IMR-90 (cell line): ENCODE results near the gene TCF25. TPM values are rescaled to one million over a fixed set of nuclear protein-coding genes. Genes with fewer than 3 reads are reported as not detected.

ENCODE experiments used
- ATAC-seq: fragments of 200-7000 bp; cut with Tn5 transposase; 2 replicates; pipeline ENCODE4 v1.9.1; 2020; ENCODE audit warnings: low read depth, mild to moderate bottlenecking, moderate library complexity
- BruUV-seq: library from RNA; stranded (reverse); fragments of 400-500 nt; replicated peaks from 2 replicates; lab custom pipeline; 2021; lab: Mats Ljungman, UMichigan
- CTCF ChIA-PET: fragments of 300-600 bp; formaldehyde crosslinking; extraction: SDS; loops from one replicate; lab custom pipeline; 2021; ENCODE audit warnings: antibody characterized with exemption; lab: Yijun Ruan, JAX
- POLR2A ChIA-PET: fragments of 300-600 bp; sonication (Branson Sonifier 250); formaldehyde crosslinking; loops from one replicate; lab custom pipeline; 2022; ENCODE audit warnings: antibody characterized with exemption; ENCODE audit not compliant: unreplicated experiment; lab: Charles Lee
- DNase-seq: peaks from one replicate; pipeline ENCODE4 v3.0.0; 2013
- H2AFZ ChIP-seq: replicated peaks from 2 replicates; pipeline ENCODE3; 2013; ENCODE audit warnings: low read length, mild to moderate bottlenecking; ENCODE audit not compliant: poor library complexity
- H2AK5ac ChIP-seq: 2 replicates; pipeline ENCODE4 v1.6.1; 2013; ENCODE audit warnings: low read depth, low read length, inconsistent platforms
- H2AK9ac ChIP-seq: replicated peaks from 2 replicates; pipeline ENCODE3; 2013; ENCODE audit warnings: mild to moderate bottlenecking, low read depth, low read length, moderate library complexity; ENCODE audit not compliant: poor library complexity
- H2BK120ac ChIP-seq: 2 replicates; pipeline ENCODE4 v1.6.1; 2013; ENCODE audit warnings: low read depth, low read length, inconsistent platforms
- H2BK15ac ChIP-seq: 3 replicates; pipeline ENCODE4 v1.6.1; 2013; ENCODE audit warnings: low read depth, low read length, inconsistent platforms
- H2BK20ac ChIP-seq: 2 replicates; pipeline ENCODE4 v1.6.1; 2013; ENCODE audit warnings: low read depth, mild to moderate bottlenecking, inconsistent platforms, low read length, moderate library complexity
- H2BK5ac ChIP-seq: 2 replicates; pipeline ENCODE4 v1.6.1; 2013; ENCODE audit warnings: mild to moderate bottlenecking, low read depth, low read length, inconsistent platforms; ENCODE audit not compliant: poor library complexity, severe bottlenecking
- H3K14ac ChIP-seq: replicated peaks from 2 replicates; pipeline ENCODE4 v1.6.1; 2013; ENCODE audit warnings: low read depth, low read length, inconsistent platforms
- H3K18ac ChIP-seq: 2 replicates; pipeline ENCODE4 v1.6.1; 2013; ENCODE audit warnings: low read depth, low read length, control low read depth
- H3K23ac ChIP-seq: 2 replicates; pipeline ENCODE4 v1.6.1; 2013; ENCODE audit warnings: low read depth, low read length, inconsistent platforms
- H3K27ac ChIP-seq: 2 replicates; pipeline ENCODE4 v1.5.1; 2013; ENCODE audit warnings: mild to moderate bottlenecking, control low read depth, low read length; ENCODE audit not compliant: insufficient read depth
- H3K27me3 ChIP-seq: 2 replicates; pipeline ENCODE4 v1.6.1; 2013; ENCODE audit warnings: low read length; ENCODE audit not compliant: control insufficient read depth, insufficient read depth
- H3K36me3 ChIP-seq: 2 replicates; pipeline ENCODE4 v1.6.1; 2013; ENCODE audit warnings: low read length, mixed read lengths; ENCODE audit not compliant: control insufficient read depth, insufficient read depth
- H3K4ac ChIP-seq: 2 replicates; pipeline ENCODE4 v1.6.1; 2013; ENCODE audit warnings: low read depth, low read length, inconsistent platforms
- H3K4me1 ChIP-seq: 2 replicates; pipeline ENCODE4 v1.6.1; 2013; ENCODE audit warnings: low read length, mixed read lengths; ENCODE audit not compliant: control insufficient read depth, insufficient read depth
- H3K4me2 ChIP-seq: 2 replicates; pipeline ENCODE4 v1.6.1; 2013; ENCODE audit warnings: low read depth, mild to moderate bottlenecking, control low read depth, low read length, moderate library complexity
- H3K4me3 ChIP-seq: 2 replicates; pipeline ENCODE4 v1.5.1; 2013; ENCODE audit warnings: low read depth, mild to moderate bottlenecking, control low read depth, low read length, moderate library complexity; ENCODE audit not compliant: insufficient read depth
- H3K56ac ChIP-seq: 2 replicates; pipeline ENCODE4 v1.6.1; 2013; ENCODE audit warnings: low read length, inconsistent platforms; ENCODE audit not compliant: insufficient read depth; ENCODE audit errors: extremely low read depth
- H3K79me1 ChIP-seq, 2 experiments: 2 replicates each; pipeline ENCODE4 v1.6.1; 2013; ENCODE audit warnings: low read length in 2 of 2, inconsistent platforms in 1 of 2, low read depth in 1 of 2
- H3K9ac ChIP-seq: 2 replicates; pipeline ENCODE4 v1.6.1; 2013; ENCODE audit warnings: low read depth, low read length, control low read depth
- H3K9me1 ChIP-seq: 2 replicates; pipeline ENCODE4 v1.6.1; 2013; ENCODE audit warnings: low read length, inconsistent platforms; ENCODE audit not compliant: insufficient read depth
- H3K9me3 ChIP-seq: 2 replicates; pipeline ENCODE4 v1.6.1; 2013; ENCODE audit warnings: low read length; ENCODE audit not compliant: control insufficient read depth, insufficient read depth
- H4K20me1 ChIP-seq: 2 replicates; pipeline ENCODE4 v1.6.1; 2013; ENCODE audit warnings: low read length, inconsistent platforms; ENCODE audit not compliant: insufficient read depth
- H4K5ac ChIP-seq: 2 replicates; pipeline ENCODE4 v1.6.1; 2013; ENCODE audit warnings: mild to moderate bottlenecking, low read depth, low read length, control low read depth
- H4K8ac ChIP-seq, 2 experiments: 2 replicates each; pipeline ENCODE4 v1.6.1; 2013; ENCODE audit warnings: low read depth in 2 of 2, low read length in 2 of 2, control low read depth in 1 of 2, inconsistent platforms in 1 of 2
- H4K91ac ChIP-seq: 2 replicates; pipeline ENCODE4 v1.6.1; 2013; ENCODE audit warnings: low read depth, low read length, inconsistent platforms; ENCODE audit not compliant: insufficient read depth
- CHD1 ChIP-seq: IDR thresholded peaks from 2 replicates; pipeline ENCODE4 v1.6.1; 2012; ENCODE audit warnings: low read depth, low read length, improper control_type of control experiment
- FOS ChIP-seq: fragments of 150-350 bp; IDR thresholded peaks from 2 replicates; pipeline ENCODE4 v1.6.1; 2016; ENCODE audit warnings: low read depth, low read length
- NFE2L2 ChIP-seq: fragments of 150-350 bp; IDR thresholded peaks from 2 replicates; pipeline ENCODE4 v1.6.1; 2016; ENCODE audit warnings: low read depth, mild to moderate bottlenecking, low read length
- RAD21 ChIP-seq: IDR thresholded peaks from 2 replicates; pipeline ENCODE4 v1.6.1; 2012; ENCODE audit warnings: low read length, improper control_type of control experiment
- RFX5 ChIP-seq: IDR thresholded peaks from 2 replicates; pipeline ENCODE4 v1.8.0; 2012; ENCODE audit warnings: low read depth, mild to moderate bottlenecking, low read length, moderate library complexity
- WGBS, 2 experiments: methylation state at CpG; one replicate each; pipeline versions ENCODE4 v1.1.5 to v1.1.7; 2013; ENCODE audit warnings: missing lambda C conversion rate in 2 of 2; ENCODE audit not compliant: insufficient read length in 1 of 2; ENCODE audit errors: extremely low coverage in 2 of 2; 5-methylcytosine and 5-hydroxymethylcytosine counted together
- dilution Hi-C: fragments of 300-500 bp; cut with HindIII; formaldehyde crosslinking; loops from one replicate; pipeline ENCODE4 v1.14.3; 2018; ENCODE audit warnings: low sequenced_read_pairs; ENCODE audit not compliant: unreplicated experiment
- in situ Hi-C: fragments of 300-500 bp; cut with MboI; formaldehyde crosslinking; loops from 3 replicates; pipeline ENCODE4 v1.14.3; 2019; ENCODE audit warnings: low sequenced_read_pairs, inconsistent platforms, mixed read lengths
- intact Hi-C: fragments of 100-400 bp; cut with micrococcal nuclease; formaldehyde crosslinking; loops from 2 replicates; pipeline ENCODE4 v1.10.0; 2022
- polyA plus RNA-seq, 3 experiments: library from polyadenylated mRNA; depleted of rRNA; stranded (reverse); fragments of >200 nt; gene quantifications; 2 replicates each; pipeline ENCODE4 v1.2.3, GENCODE V29; 2012; ENCODE audit warnings: low replicate concordance in 1 of 3
- total RNA-seq: library from RNA; depleted of rRNA; stranded (reverse); fragments of >200 nt; gene quantifications from 2 replicates; pipeline ENCODE4 v1.2.3, GENCODE V29; 2012

The TCF25 gene
- total and polyA plus RNA-seq, 2 of the 4 experiments (the other 2 are of a cell fraction), result 127 to 184 TPM

DNA sequence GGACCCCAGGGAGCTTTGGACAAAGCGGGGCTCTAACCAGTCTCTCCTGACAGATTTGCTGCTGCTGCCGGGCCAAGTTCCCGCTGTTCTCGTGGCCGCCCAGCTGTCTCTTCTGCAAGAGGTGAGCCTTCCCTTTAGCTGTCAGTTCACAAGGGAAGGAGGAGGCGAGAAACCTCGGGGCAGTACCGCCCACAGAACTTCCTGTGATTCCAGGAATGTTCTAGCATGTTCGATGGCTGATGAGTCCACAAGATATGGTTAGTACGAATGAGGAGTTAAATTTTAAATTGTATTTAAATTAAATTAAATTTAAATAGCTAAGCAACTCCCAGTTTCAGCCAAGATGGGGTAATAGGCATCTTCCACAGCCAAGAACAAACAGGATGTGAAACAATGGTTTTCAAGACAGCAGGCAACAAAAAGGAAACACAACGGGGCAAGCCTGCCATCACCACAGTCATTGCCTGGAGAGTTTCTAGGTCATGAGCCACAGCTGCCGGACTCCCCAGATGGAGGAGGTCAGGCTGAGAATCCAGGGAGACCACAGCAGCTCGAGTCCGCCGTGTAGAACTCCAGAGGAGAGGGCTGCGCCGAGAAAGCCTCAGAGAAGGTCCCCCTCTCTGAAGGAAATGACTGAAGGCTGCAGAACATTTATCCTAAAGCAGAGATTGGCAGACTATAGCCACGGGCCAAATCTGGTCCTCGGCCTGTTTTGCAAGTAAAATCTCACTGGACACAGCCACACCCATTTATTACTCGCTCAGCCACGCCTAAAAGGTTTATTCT is 9.5 kb upstream of the TCF25 start (continued):
- TF ChIP-seq RFX5, result no peak
- TF ChIP-seq FOS, result no peak

DNA sequence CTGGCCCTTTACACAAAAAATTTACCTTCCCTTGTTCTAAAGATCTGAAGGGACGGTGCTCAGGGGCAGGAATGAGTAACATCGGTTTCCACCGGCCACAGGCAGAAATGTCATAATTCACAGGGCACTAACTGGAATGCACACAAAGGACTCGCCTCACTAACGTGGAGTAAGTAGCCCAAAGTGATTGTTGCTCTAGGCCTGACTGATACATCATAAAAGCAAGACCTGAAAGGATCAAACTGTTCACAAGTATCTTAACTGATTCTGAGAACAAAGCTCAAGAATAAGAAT is 8.9 kb upstream of the TCF25 start:
- no peak overlapping the region for H2BK5ac ChIP-seq
- H3K27me3 ChIP-seq, result no peaks in the 10 kb centered on the region
- no peak overlapping the region for H3K18ac ChIP-seq
- no peak overlapping the region for H2AK5ac ChIP-seq
- TF ChIP-seq NFE2L2 (no peak), CHD1 (no peak), RFX5 (no peak), FOS (no peak), RAD21 (no peak)
- dilution Hi-C loops (no loop called here), intact Hi-C loops (loop anchor here (5.0 kb wide), 1 partner anchor 142 kb away; the partner anchor contains the start of genes VPS9D1 and ZNF276), in situ Hi-C loops (no loop called here)
- peaks cover 5% of the 10 kb centered on the region for H3K9me3 ChIP-seq
- no peak overlapping the region for H2BK20ac ChIP-seq
- BruUV-seq, result no TSS peak
- H2BK120ac ChIP-seq, result no peak overlapping the region
- no peak overlapping the region for H3K14ac ChIP-seq
- H3K9ac ChIP-seq, result no peak overlapping the region
- H3K4me1 ChIP-seq, result peaks cover 6% of the 10 kb centered on the region
- peak overlapping the region in 1 of 2 experiments; percentile 15; a peak in 1 of 4 replicates for H4K8ac ChIP-seq
- H4K5ac ChIP-seq, result no peak overlapping the region; the same call in 1 of the 2 replicates
- DNase-seq (peak; percentile 13), ATAC-seq (peak; percentile 21; the same call in 1 of the 2 replicates)
- no peak overlapping the region for H3K4ac ChIP-seq
- peaks cover 6% of the 10 kb centered on the region; the same call in 1 of the 2 replicates for H3K36me3 ChIP-seq
- no peak overlapping the region for H2BK15ac ChIP-seq
- no CpG with 5 or more reads among the region's 5 CpGs for WGBS, 2 experiments
- CTCF ChIA-PET, result interaction anchor here (0.8 kb wide), 1 partner anchor 9 kb away, joined by 3 read pairs; the partner anchor contains the start of gene TCF25
- POLR2A ChIA-PET, result no interaction called here
- H3K9me1 ChIP-seq, result peaks cover 6% of the 10 kb centered on the region
- no peak overlapping the region for H3K23ac ChIP-seq
- no peak overlapping the region for H3K4me3 ChIP-seq
- no peak overlapping the region for H3K56ac ChIP-seq
- no peaks in the 10 kb centered on the region; a peak in 1 of 4 replicates for H3K79me1 ChIP-seq
- no peak overlapping the region for H3K27ac ChIP-seq
- no peak overlapping the region for H2AFZ ChIP-seq
- H4K20me1 ChIP-seq, result 0 out of 2 replicates have a peak, but pooled peaks cover 8% of the 10 kb centered on the region
- no peak overlapping the region for H2AK9ac ChIP-seq
- no peak overlapping the region for H4K91ac ChIP-seq
- H3K4me2 ChIP-seq, result no peak overlapping the region
